Measurements from ENCODE around the gene GTPBP10.

The GTPBP10 gene

GRCh38 chr7:90409667-90410066 is 63.2 kb downstream of the GTPBP10 start:
- Histone ChIP-seq H3K27ac (replicated peaks) (no peak overlapping the region), H3K27me3 (ENCODE audit: insufficient read depth, poor library complexity, severe bottlenecking) (no peaks in the 10 kb centered on the region), H3K4me3 (replicated peaks; ENCODE audit: insufficient read depth, low read length) (no peak overlapping the region)
- TF ChIP-seq POLR2AphosphoS5 (IDR thresholded peaks at IDR 0.05; ENCODE audit: low read depth) (no peak), GABPA (IDR thresholded peaks at IDR 0.05; ENCODE audit: low read depth) (no peak), REST (IDR thresholded peaks at IDR 0.05; ENCODE audit: insufficient replicate concordance, low read depth) (no peak), SPI1 (IDR thresholded peaks at IDR 0.05; ENCODE audit: borderline replicate concordance, low read depth) (no peak), CTCF (IDR thresholded peaks at IDR 0.05; ENCODE audit: insufficient read depth, low read length) (no peak)
- DNase-seq (ENCODE audit: low read depth in 1 of 2, low spot score in 1 of 2) = no peak

- no peak for DNase-seq (ENCODE audit: low read depth in 1 of 2, low spot score in 1 of 2)
- no peak overlapping the region for H3K27ac ChIP-seq (replicated peaks)
- no peak for TF ChIP-seq GABPA (IDR thresholded peaks at IDR 0.05; ENCODE audit: low read depth)
- no peak for TF ChIP-seq CTCF (IDR thresholded peaks at IDR 0.05; ENCODE audit: insufficient read depth, low read length)
- no peak for TF ChIP-seq POLR2AphosphoS5 (IDR thresholded peaks at IDR 0.05; ENCODE audit: low read depth)
- TF ChIP-seq SPI1 (IDR thresholded peaks at IDR 0.05; ENCODE audit: borderline replicate concordance, low read depth) = no peak
- TF ChIP-seq REST (IDR thresholded peaks at IDR 0.05; ENCODE audit: insufficient replicate concordance, low read depth) = no peak
Observed at GRCh38 chr7:90411510-90411909, 65.0 kb downstream of the GTPBP10 start.

GRCh38 chr7:90412458-90413184 is 66.1 kb downstream of the GTPBP10 start:
- Histone ChIP-seq H3K27ac (replicated peaks) (no peak overlapping the region), H3K27me3 (ENCODE audit: insufficient read depth, poor library complexity, severe bottlenecking) (no peaks in the 10 kb centered on the region), H3K4me3 (replicated peaks; ENCODE audit: insufficient read depth, low read length) (no peak overlapping the region)
- TF ChIP-seq REST (IDR thresholded peaks at IDR 0.05; ENCODE audit: insufficient replicate concordance, low read depth) (no peak), CTCF (IDR thresholded peaks at IDR 0.05; ENCODE audit: insufficient read depth, low read length) (no peak), SPI1 (IDR thresholded peaks at IDR 0.05; ENCODE audit: borderline replicate concordance, low read depth) (no peak), POLR2AphosphoS5 (IDR thresholded peaks at IDR 0.05; ENCODE audit: low read depth) (no peak), GABPA (IDR thresholded peaks at IDR 0.05; ENCODE audit: low read depth) (no peak)
- DNase-seq (ENCODE audit: low read depth in 1 of 2, low spot score in 1 of 2) = peak in 1 of 2 experiments; percentile 35

More at GRCh38 chr7:90411510-90411909, 65.0 kb downstream of the GTPBP10 start:
- H3K4me3 ChIP-seq (replicated peaks; ENCODE audit: insufficient read depth, low read length) = no peak overlapping the region
- H3K27me3 ChIP-seq (ENCODE audit: insufficient read depth, poor library complexity, severe bottlenecking) = no peaks in the 10 kb centered on the region
